NCI-H128 (cell line): Measurements from ENCODE around the gene GBA2.

ENCODE experiments used
- DNase-seq: peaks from one replicate; lab custom pipeline; 2025; ENCODE audit not compliant: unreplicated experiment; lab: John Stamatoyannopoulos, UW

GBA2 gene

DNA sequence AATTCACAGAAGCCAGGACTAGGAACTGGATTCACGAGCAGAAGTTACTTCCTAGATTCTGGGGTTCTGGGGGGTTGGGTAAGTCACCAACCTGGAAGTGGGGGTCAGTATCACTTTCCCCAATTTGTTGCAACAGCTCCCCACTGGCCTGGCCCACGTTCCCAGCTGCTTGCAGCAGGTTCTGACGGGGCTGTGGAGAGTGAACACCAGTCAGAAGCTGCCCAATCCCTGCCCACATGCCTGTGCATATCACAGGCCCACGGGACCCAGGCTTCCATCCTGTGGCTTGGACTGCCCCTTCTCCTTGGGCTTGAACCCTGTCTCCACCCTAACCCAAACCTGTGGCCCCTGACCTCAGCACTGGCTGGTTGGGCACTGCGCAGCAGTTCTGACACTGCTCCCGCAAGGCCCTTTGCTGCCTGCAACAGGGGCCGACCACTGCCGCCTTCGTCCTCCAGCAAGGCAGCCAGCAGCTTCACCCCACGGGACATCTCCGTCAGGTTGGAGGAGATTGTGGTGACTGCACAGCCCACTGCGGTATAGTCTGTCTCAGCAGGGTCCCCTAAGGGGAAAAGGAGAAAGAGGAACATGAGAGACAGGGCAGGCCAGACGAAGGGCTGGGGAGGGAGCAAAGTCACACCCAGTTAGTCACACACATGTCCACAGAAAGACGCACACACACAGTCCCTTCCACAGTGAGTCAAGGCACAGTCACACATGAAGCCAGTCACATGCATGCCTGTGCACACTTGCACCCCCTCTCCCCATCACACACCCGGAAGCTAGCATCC is 30.1 kb downstream of the GBA2 start:
- DNase-seq: no peak

DNA sequence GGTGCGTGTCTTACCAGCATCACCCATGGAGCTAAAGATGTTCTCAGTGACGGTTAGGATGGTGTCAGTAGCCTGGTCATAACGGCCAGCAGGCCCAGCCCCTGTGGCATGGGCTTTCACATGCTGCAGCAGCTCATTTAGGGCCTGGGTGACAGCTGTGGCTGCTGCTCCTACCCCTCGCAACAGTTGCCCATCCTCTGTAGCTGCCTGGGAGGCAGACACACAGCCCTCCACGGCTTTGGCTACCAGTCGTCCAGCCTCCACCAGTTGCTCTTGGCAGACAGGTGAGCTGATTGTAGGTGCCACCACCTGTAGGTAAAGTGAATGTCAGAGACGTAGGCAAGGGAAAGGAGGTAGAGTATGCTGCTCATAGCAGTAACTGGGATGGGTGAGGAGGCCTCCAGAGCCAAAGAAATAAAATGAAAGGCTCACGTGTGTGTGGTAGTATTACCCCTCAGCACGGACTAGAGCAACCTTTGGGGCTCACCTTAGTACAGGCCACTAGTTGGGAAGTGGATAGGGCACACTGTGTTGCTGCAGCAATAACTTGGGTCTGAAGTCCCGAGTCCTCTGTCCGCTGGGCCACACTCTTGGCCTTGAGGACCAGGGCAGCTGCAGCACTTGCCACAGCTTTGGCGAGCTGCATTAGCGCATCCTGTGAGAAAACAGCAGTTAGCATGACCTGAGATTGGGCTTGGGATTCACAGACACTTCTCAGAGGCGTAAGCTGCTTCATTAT is 31.7 kb downstream of the GBA2 start:
- no peak for DNase-seq

DNA sequence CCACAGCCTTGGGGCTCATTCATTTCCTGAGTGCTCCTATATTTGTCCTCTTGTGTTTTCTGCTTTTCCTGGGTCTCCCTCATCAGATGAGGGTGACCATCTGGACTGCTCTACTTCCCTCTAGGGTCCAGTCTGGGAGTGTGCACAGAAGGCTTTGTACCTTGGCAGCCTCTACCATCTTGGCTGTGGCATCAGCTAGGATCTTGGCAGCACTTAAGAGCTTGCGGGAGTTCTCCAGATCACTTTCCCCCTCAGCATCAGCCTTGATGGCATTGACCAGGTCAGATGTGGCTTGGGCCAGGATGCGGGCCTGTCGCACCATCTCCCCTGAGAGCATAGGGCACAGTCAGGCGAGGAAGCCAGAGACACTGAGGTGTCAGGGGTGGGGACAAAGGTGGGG is 32.8 kb downstream of the GBA2 start:
- no peak for DNase-seq

DNA sequence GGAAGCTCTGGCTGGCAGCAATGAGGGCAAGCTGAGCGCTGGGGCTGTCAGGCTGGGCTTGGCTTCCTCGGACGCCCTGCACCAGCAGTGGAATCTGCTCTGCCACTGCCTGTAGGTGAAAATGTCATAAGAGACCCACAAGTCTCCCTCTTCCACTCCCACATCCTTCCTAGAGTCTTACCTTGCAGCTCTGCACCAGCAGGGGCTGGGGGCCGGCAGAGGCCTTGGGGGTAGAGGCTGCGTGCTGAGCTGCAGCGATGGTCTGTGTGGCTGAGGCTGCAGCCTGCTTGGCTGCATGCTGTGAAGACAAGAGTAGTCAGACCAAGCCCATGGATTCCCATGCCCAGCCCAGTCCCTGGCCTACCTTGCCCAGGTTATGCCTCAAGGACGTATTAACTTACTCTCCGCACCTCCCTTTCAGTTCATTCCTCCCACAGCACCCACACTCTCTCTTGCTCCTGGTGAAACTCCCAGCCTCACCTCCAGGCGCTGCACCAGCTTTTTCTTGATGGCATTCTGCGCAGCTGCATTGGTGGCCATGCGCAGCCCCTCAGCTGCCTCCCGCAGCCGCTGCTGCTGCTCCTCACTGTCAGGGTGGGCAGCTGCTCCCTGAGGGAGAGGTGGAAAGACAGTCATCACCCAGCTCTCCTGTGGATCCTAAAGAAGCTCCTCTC is 34.3 kb downstream of the GBA2 start:
- no peak for DNase-seq

DNA sequence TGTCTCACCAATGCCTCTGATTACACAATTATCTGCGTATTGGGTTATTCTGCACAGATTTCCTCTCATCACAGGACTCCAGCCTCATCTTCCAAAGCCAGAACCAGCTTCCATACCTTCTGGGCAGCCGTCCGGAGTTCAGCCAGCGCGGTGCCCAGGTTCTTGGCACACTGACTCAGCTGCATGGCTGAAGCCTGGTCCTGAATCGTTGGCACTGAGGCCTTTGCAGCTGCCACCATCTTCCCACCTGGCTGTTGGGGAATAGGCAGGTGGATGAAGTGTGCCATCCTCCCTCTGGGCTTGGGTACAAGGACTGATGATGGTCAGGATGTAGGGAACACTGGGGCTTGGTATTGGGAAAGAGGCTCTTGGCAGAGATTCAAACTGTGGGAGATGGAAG is 34.9 kb downstream of the GBA2 start:
- DNase-seq: no peak

DNA sequence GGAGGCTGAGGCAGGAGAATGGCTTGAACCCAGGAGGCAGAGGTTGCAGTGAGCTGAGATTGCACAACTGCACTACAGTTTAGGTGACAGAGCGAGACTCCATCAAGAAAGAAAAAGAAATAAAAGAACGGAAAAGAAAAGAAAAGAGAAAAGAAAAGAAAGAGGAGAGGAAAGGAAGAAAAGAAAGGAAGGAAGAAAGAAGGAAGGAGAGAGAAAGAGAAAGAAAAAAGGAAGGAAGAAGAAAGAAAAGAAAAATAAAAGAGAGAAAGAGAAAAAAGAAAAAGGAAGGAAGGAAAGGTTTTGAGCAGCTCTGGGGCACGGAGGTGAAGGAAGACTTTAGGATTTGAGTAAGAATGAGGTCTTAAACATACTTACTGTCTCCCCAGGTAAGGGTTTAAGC is 35.5 kb downstream of the GBA2 start:
- DNase-seq: no peak

DNA sequence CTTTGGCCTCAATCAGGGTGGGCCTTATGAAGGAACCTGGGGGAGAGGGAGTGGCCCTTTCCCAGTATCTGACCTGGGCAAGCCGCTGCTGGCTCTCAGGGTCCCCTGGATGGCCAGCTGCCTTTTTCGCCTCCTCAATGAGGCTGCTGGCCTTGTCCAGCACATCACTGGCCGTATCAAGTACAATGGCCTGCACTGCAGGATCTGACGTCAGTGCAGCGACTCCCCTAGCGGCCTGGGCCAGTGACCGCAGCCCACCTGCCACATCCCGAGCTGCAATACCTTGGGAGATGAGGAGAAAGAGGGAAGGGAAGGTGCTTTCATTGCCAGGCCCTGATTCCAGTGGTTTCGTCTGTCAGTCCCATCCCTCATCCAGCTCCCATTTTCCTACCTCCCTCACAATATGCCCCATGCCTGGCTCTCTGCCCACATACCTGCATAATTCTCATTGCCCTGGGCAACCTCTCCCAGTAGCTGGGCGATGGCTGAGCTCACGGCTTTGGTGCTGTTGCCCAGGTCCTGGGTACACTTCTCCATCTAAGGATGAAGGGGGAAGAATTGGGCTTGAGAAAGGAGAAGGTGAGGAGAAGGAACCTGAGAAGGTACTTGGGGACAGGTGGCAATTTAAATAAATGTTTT is 36.1 kb downstream of the GBA2 start:
- no peak for DNase-seq

DNA sequence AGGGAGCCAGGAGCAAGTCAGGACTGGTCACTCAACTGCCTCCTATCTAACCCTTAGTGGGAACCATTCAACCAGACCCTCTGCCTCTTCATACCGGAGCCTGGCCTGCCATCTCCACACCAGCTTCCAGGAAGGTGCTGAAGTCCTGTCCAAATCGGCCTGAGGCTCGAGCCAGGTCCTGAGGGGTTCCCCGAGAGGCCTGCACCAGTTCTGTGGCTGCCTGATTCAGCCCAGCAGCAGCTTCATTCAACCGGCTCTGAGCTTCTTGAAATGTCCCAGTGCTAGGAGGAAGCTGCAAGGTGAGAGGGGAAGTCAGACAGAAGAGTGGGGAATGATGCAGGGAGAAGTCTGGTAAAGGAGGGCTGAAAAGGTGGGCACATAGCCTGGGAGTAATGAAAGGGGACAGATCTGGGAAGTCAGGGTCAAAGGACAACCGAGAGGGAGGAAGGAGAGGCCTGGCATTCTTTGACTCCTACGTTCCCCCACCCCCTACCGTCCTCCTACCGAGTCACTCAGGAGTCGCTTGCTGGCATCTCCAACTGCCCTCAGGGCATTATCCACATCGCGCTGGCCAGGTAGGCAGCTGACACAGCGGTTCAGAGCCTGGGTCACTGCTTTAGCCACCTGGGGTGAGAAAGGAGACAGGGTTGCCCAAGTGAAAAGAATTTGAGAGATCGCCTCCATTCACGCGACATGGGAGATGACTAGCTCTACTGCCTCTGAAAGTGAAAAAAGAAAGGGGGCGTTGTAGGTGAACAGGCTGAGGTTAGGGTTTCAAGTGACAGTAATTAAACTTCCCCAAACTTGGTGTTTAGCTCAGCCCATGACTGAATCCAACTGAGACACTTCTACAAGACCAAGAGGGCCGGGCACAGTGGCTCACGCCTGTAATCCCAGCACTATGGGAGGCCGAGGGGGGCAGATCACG is 37.3 kb downstream of the GBA2 start:
- DNase-seq: no peak

DNA sequence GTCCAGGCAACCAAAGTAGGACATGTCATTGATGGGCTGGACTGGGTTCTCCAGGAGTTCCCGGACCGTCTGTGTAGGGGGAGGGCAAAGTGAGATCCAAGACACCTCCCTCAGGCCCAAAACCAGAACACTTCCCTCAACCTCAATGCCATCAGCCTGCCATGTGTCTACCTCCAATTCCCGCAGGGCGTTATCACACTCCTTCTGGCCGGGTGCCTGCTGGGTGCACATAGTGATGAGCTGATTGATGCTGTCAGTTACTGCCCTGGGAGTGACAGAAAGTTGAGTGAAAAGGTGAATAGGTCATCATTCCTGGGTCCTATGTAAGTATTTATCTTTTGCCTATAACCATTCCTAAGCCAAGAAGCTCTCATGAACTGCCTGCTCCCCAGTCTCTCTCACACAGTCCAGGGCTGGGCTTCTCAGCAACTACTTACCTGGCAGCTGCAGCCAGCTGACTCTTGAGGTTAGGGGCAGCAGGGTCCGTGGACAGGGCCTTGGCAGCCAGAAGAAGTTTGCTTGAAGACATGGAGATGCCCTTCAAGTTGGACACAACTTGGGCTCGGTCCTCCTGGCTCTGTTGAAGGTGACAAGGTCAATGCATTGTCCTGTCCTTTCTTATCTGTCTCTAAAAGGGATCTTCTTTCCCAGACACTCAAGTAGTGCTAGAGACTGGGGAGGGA is 38.1 kb downstream of the GBA2 start:
- no peak for DNase-seq

DNA sequence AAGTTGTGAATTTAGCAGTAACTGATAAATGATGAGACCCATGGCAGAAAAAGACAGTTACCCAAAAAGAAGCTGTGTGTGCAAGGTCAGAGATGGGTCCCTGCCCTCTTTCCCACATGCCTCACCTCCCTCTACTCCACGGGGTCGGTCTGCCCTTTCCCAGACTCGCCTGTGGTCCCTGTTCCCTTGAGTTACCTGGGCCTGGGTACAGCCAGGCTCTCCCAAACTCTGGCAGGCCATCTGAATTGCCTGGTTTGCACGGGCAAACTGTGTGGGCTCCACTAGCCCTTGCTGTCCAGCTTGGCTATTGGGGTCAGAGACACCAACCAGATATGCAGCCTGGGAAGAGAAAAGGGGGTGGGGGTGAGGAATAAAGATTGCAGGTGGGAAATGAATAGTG is 40.9 kb downstream of the GBA2 start:
- no peak for DNase-seq

DNA sequence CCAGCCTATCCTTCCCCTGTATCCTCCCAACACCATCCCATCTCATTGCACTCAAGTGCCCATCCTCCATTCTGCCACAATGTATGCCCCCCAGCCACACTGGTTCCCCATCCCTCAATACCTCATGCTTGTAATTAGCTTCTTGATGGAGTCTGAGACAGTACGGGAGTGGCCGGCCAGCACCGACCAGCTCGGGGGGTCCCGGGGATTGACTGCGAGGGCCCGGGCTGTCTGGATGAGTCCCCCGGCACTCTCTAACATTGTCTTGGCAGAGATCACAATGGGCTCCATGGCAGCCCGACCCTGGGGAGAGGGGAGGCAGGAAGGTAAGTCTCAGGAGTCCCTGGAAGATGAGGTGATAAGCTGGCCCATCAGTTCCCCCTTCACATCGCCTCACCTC is 42.1 kb downstream of the GBA2 start:
- DNase-seq: no peak

DNA sequence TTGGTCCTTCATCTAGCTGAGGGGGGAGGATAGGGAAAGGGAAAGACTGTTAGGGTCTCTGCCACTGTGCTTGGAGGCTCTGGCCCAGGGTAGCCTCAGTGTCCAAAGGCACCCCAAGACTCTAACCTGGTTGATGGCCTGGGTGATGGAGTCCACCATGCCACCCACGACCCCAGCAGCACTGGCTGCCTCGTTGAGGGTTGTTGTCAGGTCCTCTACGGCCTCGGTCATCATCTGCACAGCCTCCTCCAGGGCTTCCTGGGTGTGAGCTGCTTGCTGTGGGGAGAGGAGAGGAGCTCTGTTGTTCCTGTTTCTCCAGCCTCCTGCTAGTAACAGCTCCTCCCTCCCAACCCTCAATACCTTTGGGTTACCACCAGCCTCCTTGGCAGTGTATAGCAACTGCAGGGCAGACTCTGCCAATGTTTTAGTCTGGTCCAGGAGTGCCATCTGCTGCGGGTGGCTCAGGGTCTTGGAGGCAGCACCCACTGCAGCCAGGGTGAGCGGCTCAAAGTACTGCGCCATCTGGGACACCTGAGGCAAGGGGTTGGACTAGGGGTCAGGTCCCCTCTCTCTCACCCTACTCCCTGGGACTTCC is 43.1 kb downstream of the GBA2 start:
- DNase-seq: no peak

DNA sequence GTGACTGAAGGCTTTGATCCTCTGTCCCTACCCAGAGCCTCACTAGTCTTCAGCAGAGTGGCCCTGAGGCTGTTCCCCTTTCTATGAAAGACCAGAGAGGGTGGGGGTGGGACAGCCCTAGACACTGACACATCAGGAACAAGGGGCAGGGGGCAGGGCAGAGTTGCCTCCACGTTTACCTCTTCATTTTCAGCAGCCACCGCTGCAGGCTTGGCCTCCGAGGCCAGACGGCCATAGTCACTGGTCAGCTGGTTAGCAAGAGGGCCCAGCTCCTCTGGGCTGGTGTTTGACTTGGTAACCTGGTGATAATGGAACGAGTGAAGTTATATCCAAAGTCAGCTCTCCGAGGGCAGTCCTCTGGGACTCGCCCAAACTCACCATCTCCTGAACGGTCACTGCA is 43.7 kb downstream of the GBA2 start:
- DNase-seq: no peak

DNA sequence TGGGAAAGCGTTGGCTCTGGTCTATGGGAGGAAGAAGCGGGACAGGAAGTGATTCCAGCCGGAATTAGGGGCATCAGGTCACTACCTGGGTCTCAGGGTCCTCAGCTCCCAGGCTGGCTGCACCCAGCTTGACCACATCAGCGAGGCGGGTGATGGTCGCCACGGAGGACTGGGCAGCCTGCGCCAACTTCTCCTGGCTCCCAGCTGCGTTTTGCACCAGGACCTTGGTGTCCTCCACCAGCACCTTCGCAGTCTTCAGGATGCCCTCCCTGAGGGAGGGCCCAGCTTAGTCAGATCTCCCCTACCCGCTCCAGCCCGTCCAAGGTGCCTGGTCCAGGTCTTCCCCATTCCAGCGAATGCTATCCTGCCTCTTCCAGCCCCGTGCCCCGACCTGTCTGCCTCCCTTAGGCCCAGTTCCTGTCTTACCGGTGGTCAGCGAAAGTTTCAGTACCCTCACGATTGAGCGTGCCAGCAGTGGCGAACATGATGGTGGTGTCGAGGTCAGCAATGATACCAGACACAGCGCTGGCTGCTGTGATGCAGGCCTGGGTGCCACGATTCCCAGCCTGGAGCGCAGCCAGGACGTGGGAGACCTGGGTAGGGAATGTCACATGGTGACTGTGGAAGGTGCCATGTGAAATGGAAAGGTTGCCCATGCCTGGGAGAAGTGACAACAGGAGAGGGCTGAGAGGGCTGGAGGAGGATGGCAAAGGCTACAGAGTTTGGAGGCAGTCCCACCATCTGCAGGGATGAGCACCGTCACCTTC is 44.9 kb downstream of the GBA2 start:
- no peak for DNase-seq

DNA sequence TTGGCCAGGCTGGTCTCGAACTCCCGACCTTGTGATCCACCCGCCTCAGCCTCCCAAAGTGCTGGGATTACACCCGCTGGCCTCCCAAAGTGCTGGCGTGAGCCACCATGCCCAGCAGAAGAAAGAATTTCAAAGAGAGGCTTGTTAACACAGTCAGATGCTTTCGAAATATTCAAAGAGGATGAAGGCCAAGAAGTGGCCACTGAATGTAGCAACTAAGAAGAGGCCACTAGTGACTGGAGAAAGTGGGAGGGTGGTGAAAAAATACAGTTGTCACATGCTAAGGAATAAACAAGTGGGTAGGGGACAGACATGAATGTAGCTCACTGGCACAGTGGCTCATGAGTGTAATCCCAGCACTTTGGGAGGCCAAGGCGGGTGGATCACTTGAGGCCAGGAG is 46.3 kb downstream of the GBA2 start:
- no peak for DNase-seq

DNA sequence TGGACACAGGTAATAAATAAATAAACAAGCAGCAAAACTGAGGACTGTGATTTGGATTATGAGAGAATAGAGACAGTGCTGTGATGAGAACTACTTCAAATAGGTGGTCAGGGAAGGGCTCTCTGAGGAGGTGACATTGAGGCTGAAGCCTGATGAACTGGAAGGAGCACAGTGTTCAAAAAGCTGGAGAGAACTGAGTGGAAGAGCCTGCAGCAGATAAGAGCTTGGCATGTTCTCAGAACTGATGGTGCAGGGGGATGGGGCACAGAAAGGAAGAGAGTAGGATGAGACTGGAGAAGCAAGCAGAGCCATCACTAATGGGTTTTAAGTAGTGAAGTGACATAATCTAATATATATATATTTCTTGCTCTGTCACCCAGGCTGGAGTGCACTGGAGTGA is 48.1 kb downstream of the GBA2 start:
- no peak for DNase-seq

DNA sequence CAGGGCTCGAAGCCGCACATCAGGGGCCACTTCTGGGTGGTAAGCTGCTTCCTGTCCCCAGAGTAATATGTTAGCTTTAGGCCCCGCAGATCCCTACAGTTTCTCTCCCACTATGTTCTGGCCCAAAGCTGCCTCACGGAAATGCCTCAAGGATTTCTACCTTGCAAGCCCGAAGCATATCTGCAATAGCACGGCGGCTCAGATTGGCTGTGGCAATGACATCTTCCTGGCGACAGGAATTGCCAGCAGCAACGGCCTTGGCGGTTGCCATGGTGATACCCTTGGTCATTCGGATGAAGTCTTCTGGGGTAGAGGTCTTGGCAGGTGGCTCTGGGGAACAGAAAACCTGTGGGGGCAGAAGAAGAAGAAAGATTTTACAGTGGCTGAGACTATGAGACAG is 49.0 kb downstream of the GBA2 start:
- DNase-seq: no peak

DNA sequence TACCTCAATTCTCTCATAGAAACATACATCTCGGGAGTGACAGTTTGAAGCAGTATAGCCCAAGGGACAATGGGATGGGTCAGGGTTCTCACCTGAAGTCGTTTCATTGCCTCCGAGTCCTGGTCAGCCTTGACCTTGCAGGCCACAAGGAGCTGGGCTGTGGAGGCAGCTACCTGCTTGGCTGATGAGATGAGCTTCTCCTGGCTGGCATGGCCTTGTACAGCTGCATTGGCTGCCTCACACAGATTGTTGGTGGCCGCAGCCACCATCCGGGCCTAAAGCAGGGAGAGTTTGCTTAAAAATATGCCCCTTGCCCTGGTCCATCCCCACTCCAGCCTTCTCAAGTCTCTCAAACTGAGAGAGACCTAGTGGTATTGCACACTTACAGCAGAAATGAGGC is 50.8 kb downstream of the GBA2 start:
- DNase-seq: no peak

DNA sequence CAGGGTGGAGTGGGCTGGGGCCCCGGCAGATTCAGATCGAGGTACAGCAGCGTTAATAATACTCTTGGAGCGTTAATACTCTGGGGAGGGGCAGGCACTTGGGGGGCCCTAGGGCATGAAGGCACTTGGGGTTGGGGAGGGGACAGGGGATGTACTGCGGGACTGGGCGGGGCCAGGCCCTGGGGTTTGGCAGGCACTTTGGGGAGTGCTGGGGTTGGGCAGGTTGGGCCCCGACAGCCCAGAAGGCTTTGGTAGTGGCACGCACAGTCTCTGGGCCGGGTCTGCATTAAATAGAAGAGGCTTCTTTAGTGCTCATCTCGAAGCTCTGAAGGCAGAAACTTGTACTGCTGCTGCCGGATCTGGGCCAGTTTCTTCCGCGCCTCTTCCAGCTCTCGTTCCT is 51.5 kb downstream of the GBA2 start:
- no peak for DNase-seq
